HCT116 (cell line): Measurements from ENCODE around the gene VPS4B. TPM values are rescaled to one million over a fixed set of nuclear protein-coding genes. Genes with fewer than 3 reads are reported as not detected.

Experiments used
- ATAC-seq: fragments of 200-7000 bp; cut with Tn5 transposase; 2 replicates; pipeline ENCODE4 v1.9.1; 2020; ENCODE audit warnings: mild to moderate bottlenecking, moderate library complexity
- BruUV-seq: library from RNA; stranded (reverse); fragments of 400-500 nt; replicated peaks from 2 replicates; lab custom pipeline; 2021; lab: Mats Ljungman, UMichigan
- CTCF ChIA-PET: fragments of 300-600 bp; sonication (Branson Sonifier 250); formaldehyde crosslinking; loops from one replicate; lab custom pipeline; 2021; ENCODE audit warnings: antibody characterized with exemption; lab: Charles Lee
- POLR2A ChIA-PET: fragments of 300-600, 350-600 bp; sonication (Branson Sonifier 250); formaldehyde crosslinking; loops from one replicate; lab custom pipeline; 2021; ENCODE audit warnings: antibody characterized with exemption; lab: Charles Lee
- RAD21 ChIA-PET, 2 experiments: fragments of 300-600 bp; sonication (Branson Sonifier 250); formaldehyde crosslinking; loops; one replicate each; lab custom pipeline; 2023; ENCODE audit warnings: low total read pairs in 2 of 2; ENCODE audit not compliant: uncharacterized antibody in 2 of 2, unreplicated experiment in 2 of 2, low non-redundant PET in 1 of 2; lab: Charles Lee
- DNase-seq: peaks from one replicate; pipeline ENCODE4 v3.0.0-alpha.2; 2010; ENCODE audit warnings: low read depth, low spot score
- H2AFZ ChIP-seq: fragments of 200-600 bp; shearing (Covaris generic), sonication (generic); 2 replicates; pipeline ENCODE4 v1.6.1; 2017; ENCODE audit warnings: low read depth, mixed run types, mixed read lengths, antibody characterized with exemption, low read length; ENCODE audit not compliant: poor library complexity, severe bottlenecking
- H3K27ac ChIP-seq: 2 replicates; pipeline ENCODE4 v1.5.1; 2012; ENCODE audit warnings: low read depth, low read length
- H3K27me3 ChIP-seq: fragments of 200-600 bp; sonication (generic); 2 replicates; pipeline ENCODE4 v1.6.1; 2016; ENCODE audit warnings: mixed run types, low read length, mixed read lengths; ENCODE audit not compliant: insufficient read depth
- H3K36me3 ChIP-seq, 2 experiments: fragments of 200-500 bp in 1 of 2; fragments of 200-600 bp in 1 of 2; sonication (Bioruptor generic) in 1 of 2; sonication (generic) in 1 of 2; 2 replicates each; pipeline versions ENCODE4 v1.5.1 to v1.6.1; 2014 to 2016; ENCODE audit warnings: low read length in 2 of 2, inconsistent platforms in 1 of 2, mixed read lengths in 1 of 2, mixed run types in 1 of 2; ENCODE audit not compliant: insufficient read depth in 2 of 2, control insufficient read depth in 1 of 2
- H3K4me1 ChIP-seq, 2 experiments: fragments of 200-600 bp in 1 of 2; sonication (generic) in 1 of 2; 2 replicates each; pipeline versions ENCODE4 v1.5.1 to v1.6.1; 2012 to 2017; ENCODE audit warnings: low read length in 2 of 2, inconsistent platforms in 1 of 2, mild to moderate bottlenecking in 1 of 2, mixed read lengths in 1 of 2, mixed run types in 1 of 2, moderate library complexity in 1 of 2; ENCODE audit not compliant: insufficient read depth in 2 of 2, control insufficient read depth in 1 of 2
- H3K4me2 ChIP-seq: fragments of 200-600 bp; sonication (generic); 2 replicates; pipeline ENCODE4 v1.6.1; 2017; ENCODE audit warnings: mixed run types, low read length, mixed read lengths
- H3K4me3 ChIP-seq, 2 experiments: fragments of 200-600 bp in 1 of 2; sonication (generic) in 1 of 2; replicated peaks in 1 of 2; 2 replicates each; pipeline ENCODE4 v1.5.1; 2011 to 2016; ENCODE audit warnings: low read length in 2 of 2, control low read depth in 1 of 2, low read depth in 1 of 2, mild to moderate bottlenecking in 1 of 2, mixed read lengths in 1 of 2, mixed run types in 1 of 2
- H3K79me2 ChIP-seq: fragments of 200-600 bp; sonication (generic); 2 replicates; pipeline ENCODE4 v1.6.1; 2017; ENCODE audit warnings: mild to moderate bottlenecking, mixed run types, low read length, moderate library complexity, mixed read lengths; ENCODE audit not compliant: insufficient read depth
- H3K9ac ChIP-seq: fragments of 200-600 bp; sonication (generic); 2 replicates; pipeline ENCODE4 v1.6.1; 2016; ENCODE audit warnings: low read length, mixed read lengths
- H3K9me2 ChIP-seq: fragments of 200-600 bp; sonication (generic), shearing (Covaris generic); 2 replicates; pipeline ENCODE4 v1.6.1; 2017; ENCODE audit warnings: mixed run types, mild to moderate bottlenecking, moderate library complexity; ENCODE audit not compliant: insufficient read depth
- H3K9me3 ChIP-seq, 2 experiments: fragments of 200-500 bp in 1 of 2; fragments of 200-600 bp in 1 of 2; sonication (Bioruptor generic) in 1 of 2; sonication (generic) in 1 of 2; 2 replicates each; pipeline ENCODE4 v1.6.1; 2014 to 2017; ENCODE audit warnings: low read length in 2 of 2, mixed read lengths in 2 of 2, inconsistent platforms in 1 of 2, low read depth in 1 of 2, mild to moderate bottlenecking in 1 of 2, mixed run types in 1 of 2, moderate library complexity in 1 of 2; ENCODE audit not compliant: control insufficient read depth in 1 of 2, insufficient read depth in 1 of 2
- H4K20me1 ChIP-seq: fragments of 200-600 bp; sonication (generic), shearing (Covaris generic); 2 replicates; pipeline ENCODE4 v1.6.1; 2017; ENCODE audit warnings: mixed run types, mild to moderate bottlenecking, moderate library complexity; ENCODE audit not compliant: insufficient read depth
- CBX3 ChIP-seq: IDR thresholded peaks from 2 replicates; pipeline ENCODE4 v1.6.1; 2012; ENCODE audit warnings: low read depth
- CEBPB ChIP-seq: IDR thresholded peaks from 2 replicates; pipeline ENCODE4 v1.6.1; 2012; ENCODE audit warnings: low read depth
- CTCF ChIP-seq, 3 experiments: fragments of 200-600 bp in 1 of 3; sonication (generic) in 1 of 3; IDR thresholded peaks in 2 of 3; conservative IDR thresholded peaks in 1 of 3; 2 replicates each; pipeline ENCODE4 v1.5.1; 2012 to 2017; ENCODE audit warnings: low read depth in 2 of 3, low read length in 2 of 3, antibody characterized with exemption in 1 of 3, borderline replicate concordance in 1 of 3, control low read depth in 1 of 3, mild to moderate bottlenecking in 1 of 3, mixed read lengths in 1 of 3, mixed run types in 1 of 3, moderate library complexity in 1 of 3; ENCODE audit not compliant: insufficient read depth in 1 of 3
- EGR1 ChIP-seq: IDR thresholded peaks from 2 replicates; pipeline ENCODE4 v1.6.1; 2012; ENCODE audit warnings: low read depth
- ELF1 ChIP-seq: IDR thresholded peaks from 2 replicates; pipeline ENCODE4 v1.6.1; 2012; ENCODE audit warnings: low read depth, borderline replicate concordance
- JUND ChIP-seq: IDR thresholded peaks from 2 replicates; pipeline ENCODE4 v1.6.1; 2012
- POLR2A ChIP-seq: IDR thresholded peaks from 2 replicates; pipeline ENCODE4 v1.7.0; 2011; ENCODE audit warnings: borderline replicate concordance; ENCODE audit not compliant: insufficient read depth, insufficient read length; ENCODE audit errors: extremely low read depth
- RAD21 ChIP-seq: IDR thresholded peaks from 2 replicates; pipeline ENCODE4 v1.6.1; 2012; ENCODE audit warnings: low read depth, mild to moderate bottlenecking
- SIN3A ChIP-seq: IDR thresholded peaks from 2 replicates; pipeline ENCODE4 v1.6.1; 2012; ENCODE audit warnings: low read depth
- SRF ChIP-seq: IDR thresholded peaks from 2 replicates; pipeline ENCODE4 v1.6.1; 2012; ENCODE audit warnings: low read depth
- YY1 ChIP-seq: IDR thresholded peaks from 2 replicates; pipeline ENCODE4 v1.6.1; 2011; ENCODE audit warnings: low read length, low read depth, moderate library complexity, mild to moderate bottlenecking; ENCODE audit not compliant: insufficient replicate concordance; ENCODE audit errors: extremely low read depth
- ZBTB33 ChIP-seq: IDR thresholded peaks from 2 replicates; pipeline ENCODE4 v1.6.1; 2011; ENCODE audit warnings: mild to moderate bottlenecking, low read length, moderate library complexity; ENCODE audit not compliant: insufficient replicate concordance; ENCODE audit errors: extremely low read depth
- ZFX ChIP-seq: fragments of 450-650 bp; IDR thresholded peaks from 2 replicates; pipeline ENCODE4 v1.6.1; 2017
- intact Hi-C: fragments of 100-400 bp; cut with micrococcal nuclease; formaldehyde crosslinking; loops from 2 replicates; pipeline ENCODE4 v1.10.0; 2022
- total RNA-seq: library from RNA; stranded (reverse); gene quantifications from one replicate; pipeline ENCODE4 v1.2.1, GENCODE V29; 2021; ENCODE audit not compliant: unreplicated experiment

VPS4B gene
- total RNA-seq, 1 experiment from 2014 or later, result 68.3 TPM

GRCh38 chr18:63433334-63433866 is 11.1 kb upstream of the VPS4B start:
- H3K79me2 ChIP-seq, result no peaks in the 10 kb centered on the region
- CTCF ChIA-PET, result no interaction called here
- H3K9me3 ChIP-seq, result no peaks in the 10 kb centered on the region
- intact Hi-C loops, result no loop called here
- no peak for DNase-seq
- H3K36me3 ChIP-seq, result no peaks in the 10 kb centered on the region
- no peaks in the 10 kb centered on the region for H3K4me1 ChIP-seq
- POLR2A ChIA-PET, result no interaction called here
- H3K9me2 ChIP-seq, result no peaks in the 10 kb centered on the region
- H3K27ac ChIP-seq, result no peak overlapping the region
- H2AFZ ChIP-seq, result no peak overlapping the region
- no peaks in the 10 kb centered on the region for H3K27me3 ChIP-seq
- H3K4me2 ChIP-seq, result no peak overlapping the region
- no TSS peak for BruUV-seq
- H3K9ac ChIP-seq, result no peak overlapping the region
- no peaks in the 10 kb centered on the region for H4K20me1 ChIP-seq
- TF ChIP-seq SIN3A (no peak), ZFX (no peak), JUND (no peak), ELF1 (no peak), CEBPB (no peak), ZBTB33 (no peak), YY1 (no peak)
- TF ChIP-seq, all 23 proteins: peak for 0
- ATAC-seq, result no peak
- RAD21 ChIA-PET, result no interaction called here
- no peak overlapping the region for H3K4me3 ChIP-seq

- no peak overlapping the region for H3K4me2 ChIP-seq
- H3K9ac ChIP-seq, result no peak overlapping the region
- peaks cover 0 to 12% of the 10 kb centered on the region in 2 experiments; a peak in 2 of 4 replicates for H3K4me1 ChIP-seq
- intact Hi-C loops, result no loop called here
- H3K9me3 ChIP-seq, result no peaks in the 10 kb centered on the region
- no peaks in the 10 kb centered on the region for H3K36me3 ChIP-seq
- H3K27ac ChIP-seq, result no peak overlapping the region
- H3K79me2 ChIP-seq, result no peaks in the 10 kb centered on the region
- ATAC-seq (no peak), DNase-seq (no peak)
- H2AFZ ChIP-seq, result no peak overlapping the region
- no peak overlapping the region for H3K4me3 ChIP-seq
- no peaks in the 10 kb centered on the region for H4K20me1 ChIP-seq
- H3K27me3 ChIP-seq, result no peaks in the 10 kb centered on the region
- ChIA-PET RAD21 (no interaction called here), CTCF (no interaction called here), POLR2A (no interaction called here)
- no peak for TF ChIP-seq SRF
- TF ChIP-seq CEBPB, result no peak
- TF ChIP-seq RAD21, result no peak
- no peak for TF ChIP-seq EGR1
- no peak for TF ChIP-seq POLR2A
- no peak for TF ChIP-seq CBX3
- no peak for TF ChIP-seq CTCF (IDR thresholded peaks at IDR 0.05 in 2 of 3, conservative IDR thresholded peaks at IDR 0.05 in 1 of 3; ENCODE audit: borderline replicate concordance in 1 of 3, insufficient read depth in 1 of 3, low read depth in 2 of 3, low read length in 2 of 3)
- BruUV-seq, result no TSS peak
- H3K9me2 ChIP-seq, result no peaks in the 10 kb centered on the region
Observed at GRCh38 chr18:63431180-63431579, 8.9 kb upstream of the VPS4B start.
